GM21737 (cell line): ENCODE measurements around the gene PLBD2.

Experiments used
- ATAC-seq: cut with Tn5 transposase; IDR thresholded peaks from one replicate; pipeline ENCODE4 v1.9.1; 2021; ENCODE audit warnings: mild to moderate bottlenecking, moderate library complexity; ENCODE audit not compliant: unreplicated experiment

PLBD2 gene

GRCh38 chr12:113368331-113368730 lies 9.9 kb downstream of the PLBD2 start:
- no peak for ATAC-seq

GRCh38 chr12:113369391-113369985 lies 11.1 kb downstream of the PLBD2 start:
- ATAC-seq, result no peak

- ATAC-seq, result no peak
These were observed 12.7 kb downstream of the PLBD2 start for GRCh38 chr12:113370923-113371682.

- no peak for ATAC-seq
These were observed 13.4 kb downstream of the PLBD2 start for GRCh38 chr12:113371808-113372207.

GRCh38 chr12:113372371-113372770 lies 14.0 kb downstream of the PLBD2 start:
- ATAC-seq, result no peak

GRCh38 chr12:113373440-113373839 lies 15.1 kb downstream of the PLBD2 start:
- no peak for ATAC-seq

- no peak for ATAC-seq
These were observed 15.6 kb downstream of the PLBD2 start for GRCh38 chr12:113373969-113374368.

- no peak for ATAC-seq
These were observed 16.5 kb downstream of the PLBD2 start for GRCh38 chr12:113374823-113375428.

- no peak for ATAC-seq
These were observed 19.9 kb downstream of the PLBD2 start for GRCh38 chr12:113378291-113378690.

- no peak for ATAC-seq
These were observed 22.8 kb downstream of the PLBD2 start for GRCh38 chr12:113381220-113381619.

GRCh38 chr12:113382206-113382605 lies 23.8 kb downstream of the PLBD2 start:
- no peak for ATAC-seq

GRCh38 chr12:113384778-113385177 lies 26.4 kb downstream of the PLBD2 start:
- ATAC-seq, result no peak

- no peak for ATAC-seq
These were observed 27.0 kb downstream of the PLBD2 start for GRCh38 chr12:113385282-113385882.

GRCh38 chr12:113386866-113387566 lies 28.6 kb downstream of the PLBD2 start:
- ATAC-seq, result no peak

GRCh38 chr12:113387631-113388030 lies 29.2 kb downstream of the PLBD2 start:
- ATAC-seq, result no peak

GRCh38 chr12:113388351-113388750 lies 30.0 kb downstream of the PLBD2 start:
- no peak for ATAC-seq

- ATAC-seq, result no peak
These were observed 32.0 kb downstream of the PLBD2 start for GRCh38 chr12:113390064-113391043.

- no peak for ATAC-seq
These were observed 32.8 kb downstream of the PLBD2 start for GRCh38 chr12:113391145-113391544.

GRCh38 chr12:113391650-113392337 lies 33.4 kb downstream of the PLBD2 start:
- no peak for ATAC-seq
